Activated naive CD8-positive, alpha-beta T cell treated with anti-CD3 and anti-CD28 coated beads, Interleukin-2, amount 50 U/mL, for 16 hours (primary cell): ENCODE measurements around the gene ETDC.
"Not testable (repeated sequence)": the region's sequence is repeated elsewhere in the genome, so short reads cannot be mapped to it uniquely, and the experiment has no call there.

Source experiments
- DNase-seq: peaks from one replicate; pipeline ENCODE4 v3.0.0-alpha.2; 2020; ENCODE audit warnings: low read depth, low spot score

Gene ETDC

DNA sequence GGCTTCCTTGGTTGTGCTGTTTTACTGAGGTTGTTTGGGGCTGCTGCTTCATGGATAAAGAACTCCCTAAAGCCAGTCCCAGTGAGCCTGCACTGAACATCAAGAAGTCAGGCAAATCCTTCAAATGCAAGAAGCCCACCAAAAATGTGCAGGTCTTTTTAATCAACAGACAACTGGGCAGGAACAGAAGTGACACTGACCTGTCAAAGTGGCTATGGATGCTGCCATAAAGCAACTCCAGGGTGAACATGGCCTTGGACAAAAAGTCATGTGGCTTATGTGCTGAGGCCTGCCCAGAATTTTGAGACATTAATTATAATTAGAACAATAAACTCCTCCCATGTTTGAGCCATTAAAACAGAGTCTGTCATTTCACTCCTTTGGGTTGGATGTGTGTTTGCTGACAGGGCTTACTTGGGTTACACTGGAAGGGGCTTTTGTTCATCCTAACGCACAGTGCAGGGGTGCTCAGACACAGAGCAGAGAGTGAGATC, at the start of gene ETDC:
Gene ETDC, plus strand, starts transcription at position 51 of the 494 bp plus-strand sequence. Its CDS starts 0 bp downstream, at position 51.
- DNase-seq = no peak

- not testable (repeated sequence) for DNase-seq
These were observed 48.3 kb upstream of the ETDC start for GRCh38 chrX:135260976-135261375.

DNA sequence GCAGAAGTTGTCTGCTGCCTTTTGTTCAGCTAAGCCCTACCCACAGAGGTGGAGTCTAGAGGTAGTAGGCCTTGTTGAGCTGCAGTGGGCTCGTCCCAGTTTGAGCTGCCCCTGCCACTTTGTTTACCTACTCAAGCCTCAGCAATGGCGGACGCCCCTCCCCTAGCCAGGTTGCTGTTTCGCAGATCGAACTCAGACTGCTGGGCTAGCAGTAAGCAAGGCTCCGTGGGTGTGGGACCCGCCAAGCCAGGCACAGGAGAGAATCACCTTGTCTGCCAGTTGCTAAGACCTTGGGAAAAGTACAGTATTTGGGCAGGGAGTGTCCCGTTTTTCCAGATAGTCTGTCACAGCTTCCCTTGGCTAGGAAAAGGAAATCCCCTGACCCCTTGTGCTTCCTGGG, 45.9 kb upstream of the ETDC start:
- not testable (repeated sequence) for DNase-seq

GRCh38 chrX:135264206-135264605, 45.1 kb upstream of the ETDC start:
- DNase-seq = no peak

- DNase-seq = no peak
These were observed 36.1 kb upstream of the ETDC start for GRCh38 chrX:135273162-135273561.

GRCh38 chrX:135275973-135276372, 33.3 kb upstream of the ETDC start:
- no peak for DNase-seq

DNA sequence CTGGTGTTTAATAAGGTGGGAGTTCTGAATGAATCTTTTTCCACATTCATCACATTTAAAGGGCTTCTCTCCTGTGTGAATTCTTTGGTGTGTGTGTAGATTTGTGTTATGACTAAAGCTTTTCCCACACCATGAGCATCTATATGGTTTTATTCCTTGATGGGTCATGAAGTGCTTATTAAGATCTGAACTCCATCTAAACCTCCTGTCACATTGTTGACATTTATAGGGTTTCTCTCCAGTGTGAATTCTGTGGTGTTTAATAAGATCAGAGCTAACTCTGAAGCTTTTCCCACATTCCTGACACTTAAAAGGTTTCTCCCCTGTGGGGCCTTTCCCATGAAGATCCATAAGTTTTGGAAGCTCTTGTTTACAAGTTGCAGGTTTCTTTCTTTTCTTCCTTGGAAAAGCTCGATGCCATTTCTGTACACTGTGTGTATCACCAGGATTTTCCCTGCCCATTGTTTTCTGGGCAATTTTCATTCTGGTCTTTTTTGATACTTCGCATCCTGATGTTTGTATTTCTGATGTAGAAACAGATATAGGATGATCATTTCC, 21.9 kb upstream of the ETDC start:
- DNase-seq = no peak

DNA sequence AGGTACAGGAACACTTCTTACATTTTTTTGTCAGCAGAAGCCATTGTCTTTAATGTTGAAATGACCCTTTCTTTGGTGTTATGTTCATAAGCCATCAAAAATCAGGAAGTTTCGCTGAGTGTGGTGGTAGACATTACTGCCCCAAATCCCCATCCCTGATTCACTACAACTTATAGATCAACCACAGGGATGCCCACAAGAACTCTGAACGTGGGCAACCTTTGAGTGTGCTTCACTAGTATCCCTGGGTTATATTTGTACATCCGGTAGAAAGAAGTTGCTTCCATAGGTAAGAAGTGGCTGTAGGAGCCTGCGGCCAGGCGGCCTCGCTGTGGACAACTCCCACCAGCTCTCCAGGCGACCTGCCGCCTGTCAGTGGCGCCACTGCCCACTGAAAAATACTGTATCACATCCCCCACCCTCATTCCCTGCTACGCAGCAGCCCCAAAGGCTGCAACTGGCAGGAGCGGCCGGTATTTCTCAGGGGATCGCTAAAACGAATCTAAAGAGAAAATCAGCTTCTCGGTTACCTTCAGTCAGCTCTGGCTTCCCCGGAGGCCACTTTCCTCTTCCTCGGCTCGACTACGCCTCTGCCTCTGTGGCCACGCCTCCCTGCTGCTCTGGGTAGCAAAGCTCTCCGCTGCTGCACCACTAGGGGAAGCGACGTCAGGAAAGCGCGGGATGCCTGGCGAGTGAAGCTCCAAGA, 13.9 kb upstream of the ETDC start:
- DNase-seq = peak; percentile 22

DNA sequence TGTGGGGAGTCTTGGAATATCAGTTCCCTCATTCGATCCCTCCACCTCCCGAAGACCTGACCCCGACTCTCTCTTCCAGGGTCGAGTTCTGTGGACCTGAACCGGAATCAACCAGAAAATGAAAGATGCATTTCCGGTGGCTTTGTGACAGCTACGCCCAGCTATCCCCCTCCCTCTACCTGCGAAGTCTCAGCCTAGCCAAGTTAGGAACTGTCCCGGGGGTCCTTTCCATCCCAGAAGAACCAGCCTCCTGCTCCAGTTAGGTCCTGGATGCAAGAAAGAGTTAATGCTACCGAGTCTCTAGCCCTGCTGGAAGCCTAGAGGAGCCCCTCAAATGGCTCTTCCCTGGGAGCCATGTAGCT, 13.4 kb upstream of the ETDC start:
- DNase-seq = no peak

- no peak for DNase-seq
These were observed 6.9 kb upstream of the ETDC start for GRCh38 chrX:135302269-135302873.

DNA sequence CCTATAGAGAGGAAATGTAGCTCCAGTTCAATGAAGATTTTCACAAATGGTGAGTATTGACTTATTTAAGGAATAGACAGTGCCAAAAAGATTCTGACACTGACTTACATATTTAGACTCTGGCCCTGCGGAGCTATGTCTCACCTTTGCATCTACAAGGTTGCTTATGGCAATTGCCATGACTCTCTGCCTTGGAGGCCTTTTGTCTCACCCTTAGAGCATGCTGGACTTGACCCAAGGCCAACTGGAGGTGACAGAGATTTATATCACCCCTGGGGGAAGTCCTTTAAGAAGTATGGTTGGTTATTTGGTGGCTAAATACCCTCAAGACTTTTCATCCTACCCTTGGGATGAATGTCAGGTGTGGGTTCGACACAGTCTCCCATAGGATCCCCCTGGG, 4.5 kb upstream of the ETDC start:
- no peak for DNase-seq

GRCh38 chrX:135307171-135307570, 2.1 kb upstream of the ETDC start:
- no peak for DNase-seq

GRCh38 chrX:135308345-135308855, 880 bp upstream of the ETDC start:
- no peak for DNase-seq

- no peak for DNase-seq
These were observed 6.6 kb downstream of the ETDC start for GRCh38 chrX:135315864-135316263.

GRCh38 chrX:135324463-135324862, 15.2 kb downstream of the ETDC start:
- no peak for DNase-seq

DNA sequence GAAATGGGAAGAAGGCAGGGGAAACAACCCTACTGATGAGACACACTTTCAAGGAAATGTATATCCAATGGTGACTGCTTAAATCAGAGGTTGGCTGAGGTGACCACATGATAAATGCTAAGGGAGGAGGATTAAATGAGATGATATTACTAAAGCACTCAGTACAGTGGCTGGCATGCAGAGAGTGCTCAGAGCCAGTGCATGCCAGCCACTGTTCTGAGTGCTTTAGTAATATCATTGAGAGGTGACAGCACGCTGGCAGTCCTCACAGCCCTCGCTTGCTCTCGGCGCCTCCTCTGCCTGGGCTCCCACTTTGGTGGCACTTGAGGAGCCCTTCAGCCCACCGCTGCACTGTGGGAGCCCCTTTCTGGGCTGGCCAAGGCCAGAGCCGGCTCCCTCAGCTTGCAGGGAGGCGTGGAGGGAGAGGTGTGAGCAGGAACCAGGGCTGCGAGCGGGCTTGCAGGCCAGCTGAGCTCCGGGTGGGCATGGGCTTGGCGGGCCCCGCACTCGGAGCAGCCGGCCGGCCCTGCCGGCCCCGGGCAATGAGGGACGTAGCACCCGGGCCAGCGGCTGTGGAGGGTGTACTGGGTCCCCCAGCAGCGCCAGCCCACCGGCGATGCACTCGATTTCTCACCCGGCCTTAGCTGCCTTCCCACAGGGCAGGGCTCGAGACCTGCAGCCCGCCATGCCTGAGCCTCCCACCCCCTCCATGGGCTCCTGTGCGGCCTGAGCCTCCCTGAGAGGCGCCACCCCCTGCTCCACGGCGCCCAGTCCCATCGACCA, 15.9 kb downstream of the ETDC start:
- DNase-seq = not testable (repeated sequence)

DNA sequence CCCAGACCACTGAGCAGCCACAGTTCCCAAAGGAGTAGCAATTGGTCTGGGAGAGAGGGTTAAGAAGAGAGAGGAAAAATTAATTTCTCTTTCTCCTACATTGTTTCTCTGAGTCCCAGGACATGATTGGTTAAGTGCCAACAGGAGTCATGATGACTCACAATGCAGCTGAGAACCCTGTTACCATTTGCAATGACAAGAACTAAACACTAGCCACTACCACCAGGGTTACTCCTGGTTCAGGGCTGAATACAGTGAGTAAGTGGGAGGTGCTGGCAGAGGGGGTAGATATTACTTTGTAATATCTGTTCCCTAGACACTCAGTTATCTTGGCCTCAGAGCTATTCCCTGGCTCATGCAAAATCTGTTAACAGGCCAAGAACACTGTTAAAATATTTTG, 18.0 kb downstream of the ETDC start:
- DNase-seq = no peak

GRCh38 chrX:135328421-135329005, 19.2 kb downstream of the ETDC start:
- no peak for DNase-seq

DNA sequence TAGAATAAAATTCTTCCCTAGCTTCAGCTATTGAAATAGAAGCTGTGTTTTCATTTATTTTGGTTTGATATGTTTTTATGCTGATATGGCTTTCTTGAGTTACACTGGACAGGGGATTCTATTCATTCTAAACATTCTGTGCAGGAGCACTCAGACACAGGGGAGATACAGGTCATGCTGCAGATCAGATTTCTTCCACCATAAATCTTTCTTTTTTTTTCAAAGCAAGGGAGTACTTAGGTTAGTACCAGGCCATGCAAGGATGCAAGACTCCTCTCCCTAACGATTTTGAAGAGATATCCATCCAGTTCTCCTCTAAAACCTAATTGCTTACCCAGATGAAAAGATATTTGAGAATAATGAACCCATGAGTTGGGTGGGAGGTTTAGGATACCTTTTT, 21.4 kb downstream of the ETDC start:
- DNase-seq = no peak

GRCh38 chrX:135331525-135331924, 22.2 kb downstream of the ETDC start:
- DNase-seq = no peak

GRCh38 chrX:135340831-135341230, 31.6 kb downstream of the ETDC start:
- no peak for DNase-seq

- no peak for DNase-seq
These were observed 35.9 kb downstream of the ETDC start for GRCh38 chrX:135345107-135345589.
